GM12801 (cell line): ENCODE results near the gene SP3.

Experiments
- TF ChIP-seq, protein P1 (sequence below): IDR thresholded peaks from one replicate; pipeline ENCODE4 v1.5.1; 2011; ENCODE audit warnings: control low read depth; ENCODE audit not compliant: insufficient read length; ENCODE audit errors: extremely low read depth

The SP3 gene

DNA sequence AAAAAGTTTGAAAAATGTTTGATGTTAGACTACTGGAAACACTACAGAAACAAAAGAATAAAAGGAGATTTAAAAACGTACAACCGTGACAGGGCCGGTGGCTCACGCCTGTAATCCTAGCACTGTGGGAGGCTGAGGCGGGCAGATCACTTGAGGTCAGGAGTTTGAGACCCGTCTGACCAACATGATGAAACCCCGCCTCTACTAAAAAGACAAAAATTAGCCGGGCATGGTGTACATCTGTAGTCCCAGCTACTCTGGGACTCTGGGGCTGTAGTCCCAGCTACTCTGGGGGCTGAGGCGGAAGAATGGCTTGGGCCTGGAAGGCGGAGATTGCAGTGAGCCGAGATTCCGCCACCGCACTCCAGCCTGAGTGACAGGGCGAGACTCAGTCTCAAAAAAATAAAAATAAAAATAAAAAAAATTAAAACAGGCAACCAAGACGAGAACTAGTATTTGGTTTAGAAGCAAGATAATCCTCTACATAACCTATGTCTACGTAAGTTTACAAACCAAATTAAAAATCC lies 5.8 kb downstream of the SP3 start:
- TF ChIP-seq, protein P1, sequence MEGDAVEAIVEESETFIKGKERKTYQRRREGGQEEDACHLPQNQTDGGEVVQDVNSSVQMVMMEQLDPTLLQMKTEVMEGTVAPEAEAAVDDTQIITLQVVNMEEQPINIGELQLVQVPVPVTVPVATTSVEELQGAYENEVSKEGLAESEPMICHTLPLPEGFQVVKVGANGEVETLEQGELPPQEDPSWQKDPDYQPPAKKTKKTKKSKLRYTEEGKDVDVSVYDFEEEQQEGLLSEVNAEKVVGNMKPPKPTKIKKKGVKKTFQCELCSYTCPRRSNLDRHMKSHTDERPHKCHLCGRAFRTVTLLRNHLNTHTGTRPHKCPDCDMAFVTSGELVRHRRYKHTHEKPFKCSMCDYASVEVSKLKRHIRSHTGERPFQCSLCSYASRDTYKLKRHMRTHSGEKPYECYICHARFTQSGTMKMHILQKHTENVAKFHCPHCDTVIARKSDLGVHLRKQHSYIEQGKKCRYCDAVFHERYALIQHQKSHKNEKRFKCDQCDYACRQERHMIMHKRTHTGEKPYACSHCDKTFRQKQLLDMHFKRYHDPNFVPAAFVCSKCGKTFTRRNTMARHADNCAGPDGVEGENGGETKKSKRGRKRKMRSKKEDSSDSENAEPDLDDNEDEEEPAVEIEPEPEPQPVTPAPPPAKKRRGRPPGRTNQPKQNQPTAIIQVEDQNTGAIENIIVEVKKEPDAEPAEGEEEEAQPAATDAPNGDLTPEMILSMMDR = no peak

DNA sequence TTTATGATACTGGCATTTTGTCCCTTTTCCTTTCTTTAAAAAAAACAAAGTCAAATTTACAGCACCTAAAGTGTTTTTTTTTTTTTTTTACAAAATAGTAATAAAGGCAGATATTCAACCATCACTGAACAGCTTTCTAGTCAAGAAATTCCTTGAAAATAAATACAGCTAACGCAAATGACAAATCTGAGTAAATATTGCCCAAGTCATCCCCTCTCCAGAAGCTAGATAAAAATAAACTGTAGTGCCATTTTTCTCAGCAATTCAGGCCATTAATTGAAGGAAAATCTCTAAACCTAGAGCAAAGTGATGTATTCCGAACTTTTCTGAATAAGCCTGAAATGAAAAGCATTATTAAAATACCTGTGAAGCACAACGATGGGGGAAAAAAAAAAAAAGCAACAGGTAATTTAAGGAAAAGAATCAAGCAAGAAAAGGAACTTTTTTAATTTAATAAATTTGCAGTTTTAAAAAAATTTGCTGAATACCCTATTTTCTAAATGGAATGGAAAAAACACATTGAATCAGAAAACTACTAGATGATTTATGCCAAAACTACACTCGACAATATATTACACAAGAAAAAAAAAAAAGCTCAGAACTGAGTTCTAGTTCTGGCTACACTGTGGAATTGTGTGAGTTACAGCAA lies 6.9 kb downstream of the SP3 start:
- TF ChIP-seq, protein P1 = no peak

DNA sequence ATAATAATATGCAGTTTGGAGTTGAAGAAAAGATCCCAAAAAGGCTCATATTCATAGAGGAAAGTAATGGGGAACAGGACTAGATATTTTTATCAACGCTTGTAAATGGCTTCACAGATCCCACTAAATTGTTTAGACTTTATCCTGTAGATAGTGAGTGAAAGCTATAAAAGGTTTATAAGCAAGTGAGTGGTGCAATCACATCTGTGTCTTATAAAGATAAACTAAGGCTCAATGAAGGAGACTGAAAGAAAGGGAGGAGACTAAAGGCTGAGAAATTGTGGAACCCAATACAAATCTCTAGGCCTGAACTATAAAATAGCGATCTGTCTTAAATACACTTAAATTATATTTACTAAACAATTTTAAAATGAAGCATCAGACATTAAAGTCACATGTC lies 7.7 kb downstream of the SP3 start:
- TF ChIP-seq, protein P1 = no peak

DNA sequence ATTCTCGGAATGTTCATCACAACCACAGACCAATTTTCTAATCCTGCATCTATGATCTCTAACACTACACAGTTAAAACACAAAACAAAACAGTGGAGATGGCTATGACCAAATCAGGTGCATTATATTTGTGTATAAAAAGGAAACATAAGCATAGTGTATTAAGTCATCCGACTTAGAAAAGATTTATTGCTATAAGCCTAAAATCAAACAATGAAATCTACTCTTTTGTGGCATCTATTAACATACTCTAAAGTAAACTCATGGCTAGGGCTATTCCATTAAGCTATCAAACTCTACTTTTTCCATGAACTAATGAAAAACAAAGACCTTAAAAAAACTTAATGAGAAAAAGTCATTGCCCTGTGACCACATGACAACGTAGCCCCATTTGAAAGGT lies 8.7 kb downstream of the SP3 start:
- TF ChIP-seq, protein P1 = no peak

DNA sequence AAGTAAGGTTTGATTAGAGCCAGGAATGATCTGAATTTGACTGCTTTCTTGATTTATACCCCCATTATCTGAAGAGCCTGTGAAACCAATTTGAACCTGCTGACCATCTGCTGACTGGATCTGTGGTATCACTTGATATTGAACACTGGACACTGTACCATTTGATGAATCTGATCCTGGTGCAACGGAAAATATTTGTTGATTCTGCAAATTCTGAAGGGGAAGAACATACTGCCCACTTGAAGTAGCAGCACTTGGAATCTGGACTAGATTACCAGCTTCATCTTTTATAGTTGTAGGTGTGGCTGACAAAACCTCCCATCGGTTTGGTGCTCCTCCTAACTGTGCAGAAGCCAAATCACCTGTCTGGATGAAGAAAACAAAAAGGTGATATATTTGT lies 9.3 kb downstream of the SP3 start:
- TF ChIP-seq, protein P1 = no peak

DNA sequence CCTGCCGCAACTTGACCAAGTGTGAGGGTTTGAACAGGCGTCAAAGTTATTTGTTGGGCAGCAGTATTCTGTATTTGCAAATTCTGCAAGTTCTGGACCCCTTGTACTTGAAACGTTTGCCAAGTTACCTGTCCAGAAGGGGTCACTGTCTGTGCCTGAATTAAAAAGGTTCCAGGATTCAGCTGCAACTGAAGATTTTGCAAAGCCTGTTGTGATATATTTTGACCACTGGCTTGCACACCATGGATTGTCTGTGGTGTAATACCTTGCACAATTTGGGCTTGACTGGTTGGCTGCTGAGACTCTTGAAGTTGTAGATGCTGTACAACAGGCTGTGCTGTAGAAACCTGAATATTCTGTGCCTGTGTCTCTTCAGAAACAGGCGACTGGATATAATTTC lies 10.2 kb downstream of the SP3 start:
- TF ChIP-seq, protein P1 = no peak

DNA sequence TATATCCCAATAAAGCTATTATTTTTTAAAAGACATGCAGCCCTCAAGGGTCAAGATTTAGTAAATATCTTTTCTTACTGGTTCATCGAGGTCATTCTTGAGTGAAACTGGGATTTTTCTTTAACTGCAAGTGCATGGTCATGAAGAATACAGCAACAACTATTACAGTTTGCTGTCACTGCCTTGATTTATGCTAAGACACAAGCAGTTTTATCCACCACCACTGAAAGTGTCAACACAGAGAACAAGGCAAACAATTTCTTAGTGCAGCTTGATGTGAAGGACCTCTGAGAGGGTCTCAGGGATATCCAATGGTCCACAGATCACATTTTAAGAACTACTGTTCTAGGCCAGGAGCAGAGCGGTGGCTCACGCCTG lies 12.1 kb downstream of the SP3 start:
- TF ChIP-seq, protein P1 = no peak
